ENCODE measurements around the gene BCL6B. TPM values are rescaled to one million over a fixed set of nuclear protein-coding genes. Genes with fewer than 3 reads are reported as not detected.

Gene BCL6B
- total and polyA plus RNA-seq, 2 experiments from 2014 or later, result 0.53 to 1.1 TPM

DNA sequence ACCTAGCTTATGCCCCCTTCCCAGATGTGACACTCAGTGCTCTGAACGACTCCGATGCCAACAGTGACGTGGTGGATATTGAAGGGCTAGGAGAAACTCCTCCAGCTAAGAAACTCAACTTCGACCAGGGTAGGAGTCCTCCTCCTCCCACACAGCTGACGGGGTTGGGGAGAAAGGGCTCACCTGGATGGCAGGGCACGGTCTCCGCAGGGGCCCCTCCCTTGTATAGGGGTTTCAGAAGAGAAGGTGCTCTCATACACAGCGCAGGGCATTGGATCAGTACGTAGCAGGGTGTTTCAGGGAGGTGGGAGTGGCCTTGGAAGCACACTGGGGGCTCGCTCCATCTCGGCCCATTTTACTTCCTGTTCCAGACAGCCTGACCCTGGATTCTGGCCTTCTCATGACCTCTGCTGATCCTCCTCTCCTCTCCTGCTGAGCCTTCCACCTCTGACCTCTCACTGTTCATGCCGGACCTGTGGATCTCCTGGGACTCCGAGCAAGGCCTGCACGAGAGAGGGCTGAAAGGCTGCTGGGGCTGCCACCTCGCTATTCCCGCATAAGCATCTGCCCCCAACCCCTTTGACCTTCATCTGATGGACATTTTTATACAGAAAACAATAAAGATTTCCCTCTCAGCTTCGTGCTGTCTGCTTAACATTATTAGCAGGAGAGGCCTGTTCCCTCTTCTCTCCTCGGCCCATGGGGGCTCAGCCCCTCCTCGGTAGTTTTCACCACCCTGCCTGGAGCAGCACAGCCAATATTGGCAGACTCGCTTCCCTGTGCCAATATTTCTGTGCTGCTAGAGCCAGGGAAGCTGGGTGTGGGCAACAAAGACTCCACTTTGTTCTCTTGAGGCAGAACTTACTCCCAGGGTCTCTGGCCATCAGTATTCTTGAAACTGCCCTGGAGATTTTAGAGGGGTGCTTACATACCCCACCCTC lies 5.7 kb upstream of the BCL6B start:
- TF ChIP-seq, protein P1, sequence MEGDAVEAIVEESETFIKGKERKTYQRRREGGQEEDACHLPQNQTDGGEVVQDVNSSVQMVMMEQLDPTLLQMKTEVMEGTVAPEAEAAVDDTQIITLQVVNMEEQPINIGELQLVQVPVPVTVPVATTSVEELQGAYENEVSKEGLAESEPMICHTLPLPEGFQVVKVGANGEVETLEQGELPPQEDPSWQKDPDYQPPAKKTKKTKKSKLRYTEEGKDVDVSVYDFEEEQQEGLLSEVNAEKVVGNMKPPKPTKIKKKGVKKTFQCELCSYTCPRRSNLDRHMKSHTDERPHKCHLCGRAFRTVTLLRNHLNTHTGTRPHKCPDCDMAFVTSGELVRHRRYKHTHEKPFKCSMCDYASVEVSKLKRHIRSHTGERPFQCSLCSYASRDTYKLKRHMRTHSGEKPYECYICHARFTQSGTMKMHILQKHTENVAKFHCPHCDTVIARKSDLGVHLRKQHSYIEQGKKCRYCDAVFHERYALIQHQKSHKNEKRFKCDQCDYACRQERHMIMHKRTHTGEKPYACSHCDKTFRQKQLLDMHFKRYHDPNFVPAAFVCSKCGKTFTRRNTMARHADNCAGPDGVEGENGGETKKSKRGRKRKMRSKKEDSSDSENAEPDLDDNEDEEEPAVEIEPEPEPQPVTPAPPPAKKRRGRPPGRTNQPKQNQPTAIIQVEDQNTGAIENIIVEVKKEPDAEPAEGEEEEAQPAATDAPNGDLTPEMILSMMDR (IDR thresholded peaks at IDR 0.05; ENCODE audit: poor library complexity), result no peak
- no peak for TF ChIP-seq EZH2 (IDR thresholded peaks at IDR 0.05; ENCODE audit: borderline replicate concordance)
- no peak for TF ChIP-seq EZH2phosphoT487 (IDR thresholded peaks at IDR 0.05; ENCODE audit: low read depth, severe bottlenecking, unreplicated experiment)
- Histone ChIP-seq H4K20me1 (ENCODE audit: insufficient read depth, poor library complexity, severe bottlenecking) (no peaks in the 10 kb centered on the region), H2AFZ (no peak overlapping the region), H3K27ac (no peak overlapping the region), H3K9me2 (replicated peaks; ENCODE audit: insufficient read depth) (no peaks in the 10 kb centered on the region), H3K4me1 (ENCODE audit: insufficient read depth) (peaks cover 7% of the 10 kb centered on the region), H3K4me3 (no peak overlapping the region), H3K79me2 (peaks cover 15% of the 10 kb centered on the region), H3K9me3 (ENCODE audit: low read depth) (no peaks in the 10 kb centered on the region), H3K36me3 (replicated peaks; ENCODE audit: insufficient read depth, low read depth) (no peaks in the 10 kb centered on the region), H3K4me2 (no peak overlapping the region), H3K27me3 (peaks cover under 1% of the 10 kb centered on the region)
- DNase-seq (ENCODE audit: low spot score), result no peak
- WGBS (ENCODE audit: low lambda C conversion rate, missing lambda C conversion rate), result 87% methylated on average over 20 of the region's 20 CpGs

DNA sequence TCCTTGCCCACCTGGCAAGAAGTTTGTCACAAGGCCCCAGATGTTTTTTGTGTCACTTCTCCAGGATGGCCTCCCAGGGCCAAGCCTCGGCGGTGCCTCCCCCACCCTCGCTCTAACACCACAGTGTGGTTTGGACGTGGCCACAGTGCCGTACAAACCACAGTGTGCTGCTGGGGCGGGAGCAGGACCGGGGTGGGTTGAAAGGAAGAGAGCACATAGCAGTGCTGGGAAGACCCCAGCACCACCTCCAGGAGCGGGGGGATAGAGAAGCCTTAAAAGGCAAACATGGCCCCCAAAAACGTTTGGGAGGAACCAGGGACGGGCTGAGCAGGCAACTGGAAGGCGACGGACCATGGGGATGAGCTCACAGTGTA lies 5.0 kb upstream of the BCL6B start:
- H4K20me1 ChIP-seq (ENCODE audit: insufficient read depth, poor library complexity, severe bottlenecking), result no peaks in the 10 kb centered on the region
- H3K4me3 ChIP-seq, result no peak overlapping the region
- no peaks in the 10 kb centered on the region for H3K9me3 ChIP-seq (ENCODE audit: low read depth)
- no peak overlapping the region for H2AFZ ChIP-seq
- no peaks in the 10 kb centered on the region for H3K9me2 ChIP-seq (replicated peaks; ENCODE audit: insufficient read depth)
- H3K79me2 ChIP-seq, result peaks cover 11% of the 10 kb centered on the region
- no peak for TF ChIP-seq EZH2 (IDR thresholded peaks at IDR 0.05; ENCODE audit: borderline replicate concordance)
- TF ChIP-seq, protein P1 (IDR thresholded peaks at IDR 0.05; ENCODE audit: poor library complexity), result no peak
- no peak for TF ChIP-seq EZH2phosphoT487 (IDR thresholded peaks at IDR 0.05; ENCODE audit: low read depth, severe bottlenecking, unreplicated experiment)
- DNase-seq (ENCODE audit: low spot score), result no peak
- H3K27ac ChIP-seq, result no peak overlapping the region
- 93% methylated on average over 12 of the region's 12 CpGs for WGBS (ENCODE audit: low lambda C conversion rate, missing lambda C conversion rate)
- H3K4me2 ChIP-seq, result no peak overlapping the region
- H3K4me1 ChIP-seq (ENCODE audit: insufficient read depth), result peaks cover 7% of the 10 kb centered on the region
- H3K27me3 ChIP-seq, result peaks cover 7% of the 10 kb centered on the region
- no peaks in the 10 kb centered on the region for H3K36me3 ChIP-seq (replicated peaks; ENCODE audit: insufficient read depth, low read depth)

DNA sequence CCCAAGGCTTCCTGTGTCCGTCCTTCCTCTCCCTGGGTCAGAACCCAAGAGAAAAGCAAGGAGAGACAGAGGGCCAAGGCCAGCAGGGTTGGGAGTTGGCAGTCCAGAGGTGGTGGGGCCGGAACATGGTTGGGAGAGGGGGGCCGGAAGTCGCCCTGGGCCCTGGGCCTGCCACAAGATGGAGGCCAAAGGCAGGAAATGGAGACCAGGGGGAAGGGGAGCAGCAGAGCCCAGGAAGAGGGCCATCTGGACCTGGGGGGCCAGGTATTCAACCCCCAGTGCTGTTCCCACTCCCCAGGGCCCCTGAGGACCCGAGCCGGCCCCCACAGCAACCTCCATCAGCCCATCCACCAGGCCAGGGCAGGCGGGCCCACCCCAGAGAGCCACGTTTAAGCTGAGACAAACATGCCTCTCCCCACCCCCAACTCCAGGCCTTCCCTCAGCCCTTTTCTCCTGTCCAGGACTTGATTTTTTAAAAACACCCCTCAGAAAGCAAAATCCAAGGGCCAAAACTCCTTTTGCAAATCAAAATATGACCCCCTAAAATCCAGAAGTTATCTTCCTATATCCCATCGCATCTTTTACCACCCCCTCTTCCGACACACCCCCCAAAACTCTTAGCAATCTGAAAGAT lies 4.4 kb upstream of the BCL6B start:
- Histone ChIP-seq H4K20me1 (ENCODE audit: insufficient read depth, poor library complexity, severe bottlenecking) (no peaks in the 10 kb centered on the region), H3K4me2 (no peak overlapping the region), H2AFZ (no peak overlapping the region), H3K4me3 (no peak overlapping the region), H3K9me3 (ENCODE audit: low read depth) (no peaks in the 10 kb centered on the region), H3K9me2 (replicated peaks; ENCODE audit: insufficient read depth) (no peaks in the 10 kb centered on the region), H3K36me3 (replicated peaks; ENCODE audit: insufficient read depth, low read depth) (no peaks in the 10 kb centered on the region), H3K27me3 (peaks cover 13% of the 10 kb centered on the region), H3K27ac (no peak overlapping the region), H3K4me1 (ENCODE audit: insufficient read depth) (peaks cover 14% of the 10 kb centered on the region), H3K79me2 (peaks cover 5% of the 10 kb centered on the region)
- no peak for DNase-seq (ENCODE audit: low spot score)
- TF ChIP-seq, protein P1 (IDR thresholded peaks at IDR 0.05; ENCODE audit: poor library complexity), result no peak
- TF ChIP-seq EZH2phosphoT487 (IDR thresholded peaks at IDR 0.05; ENCODE audit: low read depth, severe bottlenecking, unreplicated experiment) (no peak), EZH2 (IDR thresholded peaks at IDR 0.05; ENCODE audit: borderline replicate concordance) (no peak)
- 91% methylated on average over 10 of the region's 10 CpGs for WGBS (ENCODE audit: low lambda C conversion rate, missing lambda C conversion rate)

All from hepatocyte (in vitro differentiated cells).